GM18505 (cell line): ENCODE measurements around the gene KCTD16.

ENCODE experiments used
- ATAC-seq: cut with Tn5 transposase; IDR thresholded peaks from one replicate; pipeline ENCODE4 v1.9.1; 2021; ENCODE audit not compliant: unreplicated experiment
- POLR2A ChIP-seq: IDR thresholded peaks from 4 replicates; pipeline ENCODE4 v1.6.1; 2011; ENCODE audit warnings: borderline replicate concordance; ENCODE audit not compliant: insufficient read depth, insufficient read length; ENCODE audit errors: extremely low read depth

The KCTD16 gene

GRCh38 chr5:144189800-144190429 is 19.2 kb downstream of the KCTD16 start:
- no peak for TF ChIP-seq POLR2A
- peak; percentile 39 for ATAC-seq

- ATAC-seq: no peak
- no peak for TF ChIP-seq POLR2A
Observed at GRCh38 chr5:144191531-144191930, 20.9 kb downstream of the KCTD16 start.

- peak; percentile 87 for ATAC-seq
- no peak for TF ChIP-seq POLR2A
Observed at GRCh38 chr5:144191998-144192397, 21.3 kb downstream of the KCTD16 start.

- no peak for TF ChIP-seq POLR2A
- ATAC-seq: no peak
Observed at GRCh38 chr5:144192661-144193060, 22.0 kb downstream of the KCTD16 start.

GRCh38 chr5:144194144-144194543 is 23.5 kb downstream of the KCTD16 start:
- no peak for TF ChIP-seq POLR2A
- ATAC-seq: no peak

- no peak for ATAC-seq
- TF ChIP-seq POLR2A: no peak
Observed at GRCh38 chr5:144195448-144195847, 24.8 kb downstream of the KCTD16 start.

GRCh38 chr5:144196612-144197011 is 25.9 kb downstream of the KCTD16 start:
- no peak for TF ChIP-seq POLR2A
- no peak for ATAC-seq

GRCh38 chr5:144198386-144198785 is 27.7 kb downstream of the KCTD16 start:
- TF ChIP-seq POLR2A: no peak
- no peak for ATAC-seq

GRCh38 chr5:144201588-144201987 is 30.9 kb downstream of the KCTD16 start:
- no peak for ATAC-seq
- no peak for TF ChIP-seq POLR2A

- TF ChIP-seq POLR2A: no peak
- ATAC-seq: no peak
Observed at GRCh38 chr5:144202072-144202471, 31.4 kb downstream of the KCTD16 start.

GRCh38 chr5:144202726-144203125 is 32.1 kb downstream of the KCTD16 start:
- no peak for TF ChIP-seq POLR2A
- no peak for ATAC-seq

GRCh38 chr5:144203750-144204596 is 33.3 kb downstream of the KCTD16 start:
- no peak for TF ChIP-seq POLR2A
- peak; percentile 85 for ATAC-seq

GRCh38 chr5:144205141-144205551 is 34.5 kb downstream of the KCTD16 start:
- ATAC-seq: no peak
- TF ChIP-seq POLR2A: no peak

GRCh38 chr5:144206141-144206540 is 35.5 kb downstream of the KCTD16 start:
- no peak for TF ChIP-seq POLR2A
- ATAC-seq: no peak
